ENCODE data around the gene MLH3. TPM values are rescaled to one million over a fixed set of nuclear protein-coding genes. Genes with fewer than 3 reads are reported as not detected.

The MLH3 gene
- total RNA-seq, 6 experiments from 2014 or later, result 9.6 to 20.2 (median 13.2) TPM

GRCh38 chr14:75067212-75067611 lies 15.9 kb upstream of the MLH3 start:
- WGBS (ENCODE audit: insufficient coverage, low coverage, low lambda C conversion rate, missing lambda C conversion rate), result 92% methylated on average over 1 of the region's 1 CpG
- TF ChIP-seq POLR2A (IDR thresholded peaks at IDR 0.05) (no peak), CTCF (IDR thresholded peaks at IDR 0.05) (no peak)
- Histone ChIP-seq H3K36me3 (no peaks in the 10 kb centered on the region), H3K4me3 (no peak overlapping the region), H3K27me3 (no peaks in the 10 kb centered on the region), H3K27ac (no peak overlapping the region), H3K9me3 (no peaks in the 10 kb centered on the region), H3K4me1 (peaks cover 0 to 25% (median 8%) of the 10 kb centered on the region in 4 donors)
- intact Hi-C loops (cut with DNase I), result no loop called here
- no peak for ATAC-seq
- no peak for DNase-seq

DNA sequence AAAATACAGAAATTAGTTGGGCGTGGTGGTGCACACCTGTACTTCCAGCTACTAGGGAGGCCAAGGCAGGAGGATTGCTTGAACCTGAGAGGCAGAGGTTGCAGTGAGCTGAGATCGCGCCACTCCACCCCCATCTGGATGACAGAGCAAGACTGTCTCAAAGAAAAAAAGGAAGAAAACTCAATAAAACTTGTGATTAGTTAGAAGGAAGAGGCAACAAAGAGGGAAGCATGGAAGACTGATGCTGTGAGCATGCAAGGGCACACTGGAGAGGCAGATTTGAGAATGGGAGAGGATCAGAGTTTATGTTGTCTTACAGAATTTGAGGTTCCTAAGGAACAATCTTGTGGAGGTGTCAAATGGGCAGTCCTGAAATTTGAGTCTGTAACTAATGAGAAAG lies 15.4 kb upstream of the MLH3 start:
- Histone ChIP-seq H3K27me3 (no peaks in the 10 kb centered on the region), H3K27ac (no peak overlapping the region), H3K36me3 (no peaks in the 10 kb centered on the region), H3K4me1 (peaks cover 0 to 25% (median 8%) of the 10 kb centered on the region in 4 donors), H3K4me3 (no peak overlapping the region), H3K9me3 (no peaks in the 10 kb centered on the region)
- 95% methylated on average over 3 of the region's 3 CpGs for WGBS (ENCODE audit: insufficient coverage, low coverage, low lambda C conversion rate, missing lambda C conversion rate)
- DNase-seq, result no peak
- ATAC-seq, result no peak
- intact Hi-C loops (cut with DNase I), result no loop called here
- TF ChIP-seq POLR2A (IDR thresholded peaks at IDR 0.05) (no peak), CTCF (IDR thresholded peaks at IDR 0.05) (no peak)

- Histone ChIP-seq H3K4me1 (peaks cover 0 to 15% (median 6%) of the 10 kb centered on the region in 4 donors), H3K27ac (no peak overlapping the region), H3K4me3 (peak overlapping the region; percentile 54 to 92 (median 79)), H3K36me3 (no peaks in the 10 kb centered on the region), H3K9me3 (no peaks in the 10 kb centered on the region), H3K27me3 (no peaks in the 10 kb centered on the region)
- intact Hi-C loops (cut with DNase I), result no loop called here
- no peak for TF ChIP-seq CTCF (IDR thresholded peaks at IDR 0.05)
- TF ChIP-seq POLR2A (IDR thresholded peaks at IDR 0.05), result no peak
- ATAC-seq (no peak), DNase-seq (no peak)
- WGBS (ENCODE audit: insufficient coverage, low coverage, low lambda C conversion rate, missing lambda C conversion rate), result 49% methylated on average over 6 of the region's 8 CpGs
Measured at GRCh38 chr14:75064205-75064567, 12.9 kb upstream of the MLH3 start.

GRCh38 chr14:75063491-75064204 lies 12.4 kb upstream of the MLH3 start, which contains the start of gene ACYP1:
ACYP1 (minus strand) TSS chr14:75064024; CDS start chr14:75063553, 471 bp downstream.
- TF ChIP-seq POLR2A (IDR thresholded peaks at IDR 0.05), result no peak
- peak in 2 of 4 donors; percentile 4 to 7 for TF ChIP-seq CTCF (IDR thresholded peaks at IDR 0.05)
- intact Hi-C loops (cut with DNase I), result no loop called here
- H3K9me3 ChIP-seq, result no peaks in the 10 kb centered on the region
- H3K36me3 ChIP-seq, result no peaks in the 10 kb centered on the region
- H3K27me3 ChIP-seq, result no peaks in the 10 kb centered on the region
- ATAC-seq (peak; percentile 98 to 99 (median 98)), DNase-seq (peak; percentile 92 to 94 (median 94))
- peak within 1 kb of the TSS in 2 of 3 donors; percentile 16 to 30 for H3K27ac ChIP-seq
- peaks cover 0 to 15% (median 6%) of the 10 kb centered on the region in 4 donors for H3K4me1 ChIP-seq
- H3K4me3 ChIP-seq, result peak within 1 kb of the TSS; percentile 54 to 92 (median 79)
- WGBS (ENCODE audit: insufficient coverage, low coverage, low lambda C conversion rate, missing lambda C conversion rate), result under 1% methylated on average over 21 of the region's 34 CpGs
